GM18517 (cell line): ENCODE measurements around the gene KIAA2012.

Source experiments
- ATAC-seq: cut with Tn5 transposase; IDR thresholded peaks from one replicate; pipeline ENCODE4 v1.9.1; 2021; ENCODE audit warnings: mild to moderate bottlenecking, moderate library complexity; ENCODE audit not compliant: unreplicated experiment

KIAA2012 gene

GRCh38 chr2:202042444-202042843 is 30.6 kb upstream of the KIAA2012 start:
- ATAC-seq, result no peak

- no peak for ATAC-seq
These were observed 29.6 kb upstream of the KIAA2012 start for GRCh38 chr2:202043475-202043874.

DNA sequence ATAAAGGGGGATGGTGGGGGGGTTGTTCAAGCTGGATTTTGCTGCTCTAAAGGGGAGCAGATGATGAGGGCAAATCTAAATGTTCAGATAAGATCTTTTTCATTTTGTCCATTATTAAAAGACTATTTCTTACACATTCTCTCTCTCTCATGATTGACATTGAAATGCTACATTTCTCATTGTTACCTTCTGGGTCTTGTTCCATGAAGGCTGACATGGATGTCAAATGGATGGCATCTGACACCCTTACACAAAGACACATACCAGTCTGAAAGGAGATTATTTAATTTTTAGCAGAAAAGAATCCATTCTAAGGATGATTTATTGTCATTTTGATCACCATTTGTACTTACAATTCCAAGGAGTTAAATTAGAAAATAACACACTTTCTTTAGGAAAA is 28.3 kb upstream of the KIAA2012 start:
- no peak for ATAC-seq

DNA sequence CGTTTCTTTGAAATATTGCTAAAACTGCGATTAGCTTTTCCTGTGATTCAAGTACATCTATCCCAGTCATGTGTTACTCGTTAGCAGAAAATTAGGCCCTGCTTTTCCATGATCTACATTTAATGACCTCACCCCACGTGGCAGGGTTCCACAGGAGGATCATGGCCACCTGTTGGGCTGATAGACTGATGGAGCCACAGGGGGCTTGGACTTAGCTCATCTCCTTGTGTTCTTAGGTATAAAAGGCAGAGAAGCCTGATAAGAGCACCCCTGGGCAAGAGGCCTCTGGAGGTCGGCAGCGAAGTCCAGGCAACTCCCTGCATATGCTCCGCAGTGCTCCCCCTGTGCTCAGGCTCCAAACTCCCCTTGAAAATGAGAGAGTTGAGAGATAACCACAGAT is 26.5 kb upstream of the KIAA2012 start:
- ATAC-seq, result no peak

DNA sequence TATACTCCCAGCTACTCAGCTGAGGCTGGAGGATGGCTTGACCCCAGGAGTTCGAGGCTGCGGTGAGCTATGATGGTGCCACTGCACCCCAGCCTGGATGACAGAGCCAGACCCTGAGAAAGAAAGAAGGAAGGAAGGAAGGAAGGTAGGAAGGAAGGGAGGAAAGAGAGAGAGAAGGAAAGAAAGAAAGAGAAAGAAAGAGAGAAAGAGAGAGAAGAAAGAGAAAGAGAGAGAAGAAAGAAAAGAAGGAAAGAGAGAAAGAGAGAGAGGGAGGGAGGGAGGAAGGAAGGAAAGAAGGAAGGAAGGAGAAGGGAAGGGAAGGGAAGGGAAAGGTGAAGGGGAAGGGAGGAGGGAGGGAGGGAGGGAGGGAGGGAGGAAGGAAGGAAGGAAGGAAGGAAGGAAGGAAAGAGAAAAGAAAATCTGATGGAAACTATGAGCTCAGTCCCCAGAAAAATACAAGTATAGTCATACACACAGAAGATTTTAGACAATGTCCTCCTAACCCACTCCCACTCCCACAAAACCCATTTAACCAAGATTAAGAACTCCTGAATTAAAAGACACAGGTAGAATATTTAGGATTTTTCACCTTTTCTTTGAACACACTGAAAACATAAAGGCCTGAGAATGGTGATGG is 23.8 kb upstream of the KIAA2012 start:
- ATAC-seq, result no peak

- ATAC-seq, result no peak
These were observed 23.2 kb upstream of the KIAA2012 start for GRCh38 chr2:202049840-202050239.

GRCh38 chr2:202050652-202051051 is 22.4 kb upstream of the KIAA2012 start:
- no peak for ATAC-seq

DNA sequence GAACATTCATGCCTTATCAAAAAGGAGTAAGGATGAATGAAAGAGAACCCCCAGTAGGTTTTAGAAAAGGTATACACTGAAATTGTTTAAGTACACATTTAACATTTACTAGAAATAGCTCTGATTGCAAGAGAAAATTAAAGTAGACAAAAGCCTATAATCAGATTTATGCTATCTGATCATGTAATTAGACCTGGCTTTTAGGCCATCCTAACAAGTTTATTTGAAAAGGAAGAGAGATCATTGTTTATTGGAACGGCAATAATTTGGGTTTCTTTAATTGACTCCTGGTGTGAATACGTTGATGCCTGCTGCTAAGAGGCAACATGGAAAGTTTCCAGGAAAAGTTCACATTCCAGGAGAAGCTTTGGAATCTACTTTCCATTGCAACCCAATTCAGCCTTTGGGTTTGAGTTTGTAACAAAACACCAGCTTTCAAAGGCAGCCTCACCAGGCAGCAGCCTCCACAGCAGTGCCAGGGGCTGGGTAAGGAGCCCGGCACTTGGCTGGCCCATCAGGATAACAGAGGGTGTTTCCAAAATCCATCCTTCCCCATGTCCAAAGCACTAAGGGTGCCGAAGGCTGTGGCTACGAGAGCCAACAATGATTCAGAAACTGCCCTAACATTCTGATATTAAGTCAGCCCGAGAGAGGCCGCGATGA is 21.4 kb upstream of the KIAA2012 start:
- ATAC-seq, result no peak

DNA sequence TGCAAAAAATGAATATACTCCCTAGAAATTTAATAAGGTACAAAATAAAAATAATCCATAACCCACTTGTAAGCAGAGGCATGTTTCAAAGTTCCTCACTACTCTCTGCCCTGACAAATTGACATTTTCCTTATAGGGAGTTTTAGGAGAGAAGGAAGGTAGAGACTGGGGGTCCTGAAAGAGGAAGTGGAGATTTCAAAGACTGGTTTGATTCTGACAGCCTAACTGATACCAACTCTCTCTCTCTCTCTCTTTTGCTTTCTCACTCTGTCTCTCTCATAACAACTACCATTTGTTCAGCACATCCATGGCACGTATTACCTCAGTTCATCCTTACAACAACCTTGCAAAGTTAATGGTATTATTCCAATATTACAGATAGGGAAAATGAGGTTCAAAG is 20.8 kb upstream of the KIAA2012 start:
- no peak for ATAC-seq

DNA sequence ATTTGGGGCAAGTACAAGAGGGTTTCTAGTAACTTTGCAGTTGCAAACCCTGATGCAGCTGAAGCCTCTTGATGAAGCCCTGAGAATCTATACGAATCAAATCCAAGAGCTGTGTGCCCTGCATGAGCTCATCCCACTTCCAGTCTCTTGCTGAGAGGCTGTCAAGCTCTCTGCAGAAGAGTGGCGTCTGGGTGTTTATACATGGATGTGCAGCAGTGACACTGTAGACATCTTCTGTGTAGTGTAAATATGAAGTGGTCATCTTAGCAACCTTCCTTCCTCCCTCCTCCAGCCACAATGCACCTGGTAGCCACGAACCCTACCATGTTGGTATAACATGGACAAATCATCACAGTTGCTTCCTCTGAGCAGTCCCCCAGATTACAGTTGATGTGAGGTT is 18.4 kb upstream of the KIAA2012 start:
- no peak for ATAC-seq

- no peak for ATAC-seq
These were observed 16.4 kb upstream of the KIAA2012 start for GRCh38 chr2:202056611-202057010.

GRCh38 chr2:202060218-202060617 is 12.8 kb upstream of the KIAA2012 start:
- no peak for ATAC-seq

GRCh38 chr2:202061695-202062094 is 11.4 kb upstream of the KIAA2012 start:
- ATAC-seq, result no peak

- ATAC-seq, result no peak
These were observed 8.7 kb upstream of the KIAA2012 start for GRCh38 chr2:202064171-202064880.

DNA sequence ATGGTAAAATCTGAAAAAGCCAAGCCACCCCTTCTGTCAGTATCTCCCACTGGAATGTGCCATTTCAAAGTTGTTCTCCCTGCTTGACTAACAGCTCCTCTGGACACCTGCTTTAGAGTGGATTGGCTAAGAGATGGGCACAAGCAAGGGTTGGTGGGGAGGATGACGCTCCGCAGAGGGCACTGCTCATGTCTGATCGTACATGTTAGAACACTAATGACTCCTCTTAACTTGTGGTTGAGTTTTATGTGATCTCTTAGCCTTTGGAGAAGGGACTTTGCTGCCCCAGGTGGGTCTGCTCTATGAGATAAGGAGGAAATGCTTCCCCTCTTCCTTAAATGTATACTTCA is 8.2 kb upstream of the KIAA2012 start:
- no peak for ATAC-seq

GRCh38 chr2:202065876-202066275 is 7.2 kb upstream of the KIAA2012 start:
- ATAC-seq, result no peak

GRCh38 chr2:202066875-202067274 is 6.2 kb upstream of the KIAA2012 start:
- ATAC-seq, result no peak

DNA sequence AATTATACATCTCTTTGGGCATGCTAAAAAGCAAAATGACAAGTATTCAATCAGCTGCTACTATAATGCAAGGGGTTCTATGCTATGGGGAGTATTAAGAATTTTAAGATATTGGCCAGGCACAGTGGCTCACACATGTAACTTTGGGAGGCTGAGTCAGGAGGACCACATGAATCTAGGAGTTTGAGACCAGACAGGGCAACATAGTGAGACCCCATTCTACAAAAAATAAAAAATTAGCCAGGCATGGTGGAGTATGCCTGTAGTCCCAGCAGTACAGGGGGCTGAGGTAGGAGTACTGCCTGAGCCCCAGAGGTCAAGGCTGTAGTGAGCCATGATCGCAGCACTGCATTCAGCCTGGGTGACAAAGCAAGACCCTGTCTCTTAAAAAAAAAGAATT is 5.5 kb upstream of the KIAA2012 start:
- ATAC-seq, result no peak

DNA sequence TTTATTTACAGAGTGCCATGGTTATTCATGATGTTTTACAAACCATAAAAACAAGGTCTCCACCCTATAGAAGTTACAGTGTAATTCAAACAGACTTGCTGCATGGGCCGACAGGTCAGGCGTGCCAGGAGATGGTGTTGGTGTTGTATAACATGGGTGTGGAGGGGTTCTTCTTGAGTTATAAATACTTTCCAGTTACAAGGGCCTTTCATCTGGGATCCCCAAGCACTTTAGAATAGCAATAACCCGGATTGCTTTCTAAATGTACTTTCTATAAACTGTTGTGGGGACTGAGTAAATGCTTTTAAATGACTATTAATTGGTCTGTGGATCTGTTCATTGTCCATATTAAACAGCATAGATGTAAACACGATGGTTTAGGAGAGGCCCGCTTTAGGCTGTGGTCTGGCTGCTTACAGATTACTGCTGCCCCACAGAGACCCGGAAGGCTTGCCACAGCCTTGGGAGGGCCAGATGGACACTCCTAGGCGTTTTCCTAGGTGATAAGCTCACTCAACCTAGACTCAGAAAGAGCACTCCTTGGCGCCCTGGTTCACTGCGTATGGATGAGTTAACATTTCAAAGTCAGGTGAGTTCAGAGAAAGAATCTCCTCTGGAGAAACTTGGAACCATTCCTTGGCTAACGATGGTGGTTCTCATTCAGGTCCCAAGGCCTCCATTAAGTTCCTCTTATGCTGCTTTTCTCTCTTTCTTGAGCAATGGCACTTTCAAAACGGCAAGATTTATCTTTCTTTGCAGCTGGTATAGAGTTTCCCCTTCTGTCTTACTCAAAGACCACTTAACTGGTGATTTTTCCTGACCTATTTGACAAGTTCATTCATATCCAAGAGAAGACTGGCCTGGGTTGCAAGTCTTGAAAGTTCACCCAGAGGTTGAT is 3.6 kb upstream of the KIAA2012 start:
- ATAC-seq, result no peak

DNA sequence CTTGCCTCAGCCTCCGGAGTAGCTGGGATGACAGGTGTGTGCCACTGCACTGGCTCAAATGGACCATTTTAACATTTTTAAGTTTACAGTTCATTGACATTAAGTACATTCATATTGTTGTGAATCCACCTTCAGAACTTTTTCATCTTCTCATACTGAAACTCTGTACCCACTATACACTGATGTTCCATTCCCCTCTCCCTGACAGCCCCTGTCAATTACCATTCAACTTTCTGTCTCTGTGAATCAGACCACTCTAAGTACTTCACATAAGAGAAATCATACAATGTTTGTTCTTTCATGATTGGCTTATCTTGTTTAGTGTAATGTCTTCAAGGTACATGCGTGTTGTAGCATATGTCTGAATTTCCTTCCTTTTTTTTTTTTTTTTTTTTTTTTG is 1.9 kb upstream of the KIAA2012 start:
- ATAC-seq, result no peak

GRCh38 chr2:202072226-202072625 is 829 bp upstream of the KIAA2012 start:
- ATAC-seq, result no peak
